Activated CD8-positive, alpha-beta memory T cell treated with anti-CD3 and anti-CD28 coated beads for 24 hours (primary cell): ENCODE measurements around the gene CRYGD.

Experiments used
- DNase-seq: peaks from one replicate; pipeline ENCODE4 v3.0.0-alpha.2; 2020

Gene CRYGD

GRCh38 chr2:208077276-208077675, 47.0 kb downstream of the CRYGD start:
- DNase-seq: no peak

- no peak for DNase-seq
These were observed 49.5 kb downstream of the CRYGD start for GRCh38 chr2:208074610-208075356.

- DNase-seq: peak; percentile 70
These were observed 52.0 kb downstream of the CRYGD start for GRCh38 chr2:208072250-208072892.
